CD4-positive, alpha-beta T cell treated with Interleukin-1 beta for 1 hour (primary cell): Measurements from ENCODE around the gene MAP3K20.
A peak's percentile ranks its signal among the peaks of the same experiment; 100 is the strongest.
"Not testable (repeated sequence)": the region's sequence is repeated elsewhere in the genome, so short reads cannot be mapped to it uniquely, and the experiment has no call there.

ENCODE experiments used
- DNase-seq, 2 donors: peaks; one replicate each; pipeline ENCODE4 v3.0.0-alpha.2; 2020 to 2022

Gene MAP3K20

DNA sequence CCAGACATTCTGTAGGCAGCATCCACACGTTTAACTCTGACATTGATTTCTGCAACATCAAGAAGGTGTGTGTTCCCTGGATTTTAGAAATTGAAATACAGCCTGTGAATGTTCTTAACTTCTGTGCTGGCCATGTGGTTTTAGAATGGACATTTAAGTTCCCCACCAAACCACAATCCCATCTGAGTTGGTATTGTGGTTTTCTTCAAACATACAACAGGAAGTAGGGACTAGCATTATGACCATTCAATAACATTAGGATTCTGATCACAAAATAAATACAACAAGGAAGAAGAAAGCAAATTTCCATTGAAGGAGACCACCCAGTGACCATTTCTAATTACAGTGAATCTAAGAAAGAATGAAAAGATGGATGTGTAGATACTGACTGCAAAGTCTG is 51.2 kb downstream of the MAP3K20 start:
- DNase-seq: no peak

DNA sequence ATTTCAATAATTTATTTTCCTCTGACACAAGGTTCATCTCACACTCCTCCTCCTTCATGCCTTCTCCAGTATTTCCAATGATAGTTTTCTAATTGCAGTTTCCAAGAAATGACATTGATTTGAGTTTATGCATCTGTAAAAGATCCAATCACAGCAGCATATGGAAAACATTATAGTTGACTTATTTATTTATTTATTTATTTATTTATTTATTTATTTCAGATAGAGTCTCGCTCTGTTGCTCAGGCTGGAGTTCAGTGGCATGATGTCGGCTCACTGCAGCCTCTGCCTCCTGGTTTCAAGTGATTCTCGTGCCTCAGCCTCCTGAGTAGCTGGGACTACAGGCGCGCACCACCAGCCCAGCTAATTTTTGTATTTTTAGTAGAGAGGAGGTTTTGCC is 52.5 kb downstream of the MAP3K20 start:
- not testable (repeated sequence) for DNase-seq

DNA sequence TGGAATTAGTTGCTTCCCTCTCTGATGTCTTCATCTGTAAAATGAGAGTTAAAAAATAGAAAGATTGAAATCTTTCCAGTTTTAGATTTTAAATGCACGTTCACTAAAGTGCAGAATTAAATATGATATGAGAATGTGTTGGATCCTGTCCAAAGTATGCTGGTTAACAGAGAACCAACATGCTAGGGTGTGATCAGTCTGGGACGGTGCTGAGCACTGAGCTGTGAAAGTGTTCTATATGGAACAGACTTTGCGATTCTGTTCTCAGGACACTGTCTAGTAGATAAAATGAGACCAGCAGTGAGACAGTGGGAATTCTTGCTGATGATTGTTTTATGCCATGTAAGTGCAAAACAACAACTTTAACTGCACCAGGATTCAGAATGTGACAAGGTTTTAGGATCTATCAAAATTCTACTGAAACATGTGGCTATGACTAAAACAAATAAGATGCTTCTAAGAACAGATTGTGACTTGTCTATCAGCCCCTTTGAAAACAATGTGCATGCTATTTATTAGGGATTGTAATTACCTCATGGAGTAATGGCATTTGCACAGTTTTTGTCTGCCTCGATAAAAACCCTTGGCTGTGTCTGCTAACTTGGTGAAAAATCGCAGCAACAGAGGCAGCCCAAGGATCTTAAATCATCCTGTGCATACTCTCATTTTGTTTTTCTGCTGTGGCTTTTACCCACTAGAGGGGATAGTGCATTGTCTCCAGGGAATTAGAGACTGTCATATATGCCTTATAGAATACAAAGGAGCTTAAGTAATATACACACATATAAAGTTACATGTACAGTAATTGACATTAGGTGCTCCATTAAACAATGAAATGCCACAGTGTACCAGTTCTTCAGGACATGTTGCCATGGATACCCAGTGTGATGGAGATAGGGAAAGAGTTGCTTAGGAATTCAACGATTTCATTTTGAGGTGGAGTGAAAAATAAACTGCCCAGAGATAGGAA is 55.1 kb downstream of the MAP3K20 start:
- DNase-seq: no peak

DNA sequence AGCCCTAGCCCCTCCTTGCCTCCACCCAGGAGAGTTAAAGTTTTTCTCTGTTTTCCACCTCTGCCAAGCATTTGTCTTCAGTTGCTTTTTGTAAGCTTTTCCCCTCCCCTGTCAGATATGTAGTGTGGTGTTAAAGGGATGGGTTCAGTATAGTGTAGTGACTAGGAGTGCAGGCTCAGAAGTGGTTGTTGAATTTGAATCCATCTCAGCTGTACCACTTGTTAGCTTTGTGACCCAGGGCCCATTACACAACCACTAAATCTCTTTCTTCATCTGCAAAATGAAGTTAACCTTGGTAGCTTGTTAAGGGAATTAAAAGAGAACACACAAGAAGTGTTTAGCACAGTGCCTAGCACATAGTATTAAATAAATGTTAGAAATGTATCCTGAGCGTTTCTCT is 56.9 kb downstream of the MAP3K20 start:
- no peak for DNase-seq

DNA sequence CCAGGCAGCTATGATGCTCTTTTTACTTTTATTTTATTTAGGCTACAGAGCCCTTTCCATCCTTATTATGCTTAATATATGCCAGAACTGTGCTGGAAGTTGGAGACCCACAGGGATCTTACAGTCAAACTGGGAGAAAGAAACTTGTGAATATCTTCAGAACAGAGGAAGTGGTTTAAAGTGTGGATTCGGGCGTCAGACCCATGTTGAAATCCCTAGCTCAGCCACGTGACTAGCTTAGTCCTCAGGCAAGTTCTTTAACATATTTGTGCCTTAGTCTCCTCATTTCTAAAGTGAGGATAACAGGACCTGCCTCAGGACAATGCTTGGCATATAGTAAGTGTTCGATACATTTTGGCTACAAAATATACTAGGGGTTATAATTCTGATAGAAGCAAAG is 59.1 kb downstream of the MAP3K20 start:
- peak in 1 of 2 donors; percentile 8 for DNase-seq

DNA sequence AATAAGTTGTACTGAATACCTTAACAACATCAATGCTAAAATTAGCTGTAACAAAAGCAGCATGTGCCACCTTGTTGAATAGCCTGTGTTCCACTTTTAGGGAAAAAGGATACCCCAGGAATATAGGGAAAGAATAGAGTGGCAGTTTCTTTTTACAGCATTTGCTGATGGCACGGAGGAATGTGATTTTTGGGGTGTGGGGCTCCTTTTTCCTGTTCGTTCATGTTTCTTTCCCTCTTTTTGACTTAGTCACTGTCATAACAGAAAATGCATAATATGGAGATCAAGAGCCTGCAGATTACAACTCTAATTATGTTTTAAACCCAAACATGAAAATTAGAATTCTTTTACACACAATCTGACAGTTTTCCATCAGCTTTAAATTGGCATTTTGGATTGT is 60.4 kb downstream of the MAP3K20 start:
- DNase-seq: no peak

DNA sequence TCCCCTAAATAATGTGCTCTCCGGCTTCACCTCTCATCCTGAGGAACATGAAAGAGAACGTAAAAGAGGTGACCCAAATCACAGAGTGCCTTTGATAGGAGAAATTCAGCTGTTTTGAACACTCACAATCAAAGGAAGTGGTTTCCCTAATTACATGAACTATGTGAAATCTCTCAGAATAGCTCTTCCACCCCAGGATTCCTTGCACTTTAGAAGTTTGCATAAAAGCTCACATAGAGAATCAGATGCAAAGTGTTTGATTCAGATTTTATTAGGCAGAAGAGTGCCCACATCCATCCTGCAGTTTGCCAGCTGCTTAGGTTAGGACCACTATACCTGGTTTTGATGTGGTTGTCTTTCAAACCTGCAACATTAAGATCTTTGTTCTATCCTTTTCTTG is 61.0 kb downstream of the MAP3K20 start:
- no peak for DNase-seq

DNA sequence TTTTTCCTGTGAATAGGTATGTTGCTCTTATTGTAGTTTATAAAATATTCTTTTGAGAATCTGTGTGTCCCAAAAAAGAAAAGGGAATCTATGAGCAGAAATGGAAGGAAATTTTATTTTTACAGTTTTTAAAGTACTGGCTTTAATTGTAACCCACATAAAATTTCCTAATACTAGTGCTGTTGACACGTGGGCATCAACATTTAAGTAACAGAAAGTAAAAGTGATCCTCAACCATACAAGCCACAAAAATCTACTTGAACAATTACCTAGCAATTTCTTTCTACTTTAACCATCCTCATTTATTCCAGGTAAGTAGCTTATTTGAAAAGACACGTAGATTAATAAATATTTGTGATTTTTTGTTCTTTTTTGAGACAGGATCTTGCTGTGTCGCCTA is 62.0 kb downstream of the MAP3K20 start:
- no peak for DNase-seq

DNA sequence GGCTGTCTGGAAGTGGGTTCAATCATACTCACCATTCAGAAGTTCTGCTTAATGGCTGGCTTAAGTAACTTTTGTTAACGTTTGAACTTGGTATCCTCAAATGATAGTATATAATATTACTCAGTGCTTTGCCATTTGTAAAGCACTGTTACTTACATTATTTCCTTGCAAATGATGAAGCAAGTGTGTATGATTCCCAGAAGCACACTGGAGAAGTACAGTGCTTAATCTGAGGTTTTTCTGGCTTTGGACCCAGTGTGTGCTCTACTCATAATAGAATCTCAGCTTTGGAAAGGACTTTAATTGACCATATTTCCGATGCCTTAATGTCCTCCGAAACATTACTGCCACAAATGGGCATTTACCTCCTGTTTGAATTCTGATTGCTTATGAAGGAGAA is 63.3 kb downstream of the MAP3K20 start:
- DNase-seq: no peak

DNA sequence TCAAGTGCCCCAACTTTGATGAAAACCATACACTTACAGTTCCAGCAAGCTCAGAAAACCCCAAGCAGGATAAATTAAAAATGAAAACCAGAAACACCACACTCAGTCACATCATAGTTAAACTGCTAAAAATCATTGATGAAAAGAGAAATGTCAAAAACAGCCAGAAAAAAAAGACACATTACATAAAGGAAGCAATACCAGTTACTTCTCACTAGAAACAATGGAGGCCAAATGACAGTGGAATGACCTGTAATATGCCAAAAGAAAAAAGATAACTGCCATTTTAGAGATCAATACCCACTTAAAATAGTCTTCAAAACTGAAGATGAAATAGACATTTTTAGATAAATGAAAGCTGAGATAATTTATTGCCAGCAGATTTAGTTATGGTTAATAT is 66.0 kb downstream of the MAP3K20 start:
- no peak for DNase-seq

DNA sequence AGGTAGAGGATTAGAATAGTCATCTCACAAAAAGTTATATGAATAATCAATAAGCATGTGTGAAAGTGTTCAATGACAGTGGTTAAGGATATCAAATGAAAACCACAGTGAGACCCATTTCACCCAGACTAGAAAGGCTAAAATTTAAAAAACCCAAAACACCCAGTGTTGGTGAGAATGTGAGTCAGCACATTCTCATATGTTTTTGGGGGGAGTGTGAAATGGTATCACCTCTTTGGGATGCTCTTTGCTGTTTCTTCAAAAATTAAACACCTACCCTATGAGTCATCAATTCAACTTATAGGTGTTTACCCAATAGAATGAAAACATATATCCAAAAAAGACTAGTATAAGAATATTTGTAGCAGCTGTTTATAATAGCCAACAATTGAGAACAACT is 69.8 kb downstream of the MAP3K20 start:
- DNase-seq: no peak

DNA sequence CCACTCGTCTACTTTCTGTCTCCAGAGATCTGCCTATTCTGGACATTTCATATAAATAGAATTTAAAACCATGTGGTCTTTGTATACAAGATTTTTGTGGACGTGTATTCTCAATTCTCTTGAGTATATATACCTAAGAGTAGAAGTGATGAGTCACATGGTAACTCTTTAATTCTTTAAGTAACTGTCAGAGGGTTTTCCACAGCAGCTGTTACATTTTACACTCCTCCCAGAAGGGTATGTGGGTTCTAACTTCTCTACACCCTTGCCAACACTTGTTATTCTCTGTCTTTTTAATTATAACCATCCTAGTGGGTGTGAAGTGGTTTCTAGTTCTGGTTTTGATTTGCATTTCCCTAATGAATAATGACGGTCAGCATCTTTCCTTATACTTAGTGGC is 70.9 kb downstream of the MAP3K20 start:
- DNase-seq: no peak

DNA sequence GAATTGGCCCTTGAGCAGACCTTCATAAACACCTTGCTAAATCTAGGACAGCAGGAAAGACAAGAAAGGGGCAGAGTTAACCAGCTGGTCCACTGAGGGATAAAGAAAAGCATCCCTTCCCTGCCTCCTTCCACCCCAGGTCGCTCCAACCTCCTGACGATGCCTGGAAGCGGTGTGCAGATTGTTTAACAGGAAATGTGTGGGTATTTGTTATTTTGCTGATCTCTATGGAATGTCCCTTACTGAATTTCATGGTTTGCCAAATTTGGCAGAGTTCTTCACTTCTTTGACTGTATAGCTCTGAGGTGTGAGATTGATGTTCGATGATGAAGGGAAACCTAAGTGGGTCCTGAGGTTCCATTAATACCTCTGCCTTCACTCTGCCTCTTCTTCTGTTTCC is 72.9 kb downstream of the MAP3K20 start:
- no peak for DNase-seq

DNA sequence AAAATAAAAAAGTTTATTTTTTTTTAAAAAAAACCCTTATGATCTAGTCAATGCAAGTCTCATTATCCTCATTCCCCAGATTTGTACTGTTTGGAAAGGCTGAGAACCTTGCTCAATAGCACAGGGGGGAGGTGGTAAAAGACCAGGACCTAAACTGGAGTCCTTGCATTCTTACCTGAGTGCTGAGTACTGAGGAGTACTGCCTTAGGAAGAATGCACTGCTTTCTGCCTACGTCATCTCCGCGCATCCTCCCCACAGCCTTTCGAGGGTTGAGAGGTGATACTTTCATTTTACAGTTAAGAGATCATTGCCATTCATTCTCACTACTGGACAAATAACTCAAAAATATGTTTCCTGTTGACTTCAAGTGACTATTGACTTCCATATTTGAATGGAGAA is 73.8 kb downstream of the MAP3K20 start:
- peak; percentile 42 to 53 for DNase-seq

DNA sequence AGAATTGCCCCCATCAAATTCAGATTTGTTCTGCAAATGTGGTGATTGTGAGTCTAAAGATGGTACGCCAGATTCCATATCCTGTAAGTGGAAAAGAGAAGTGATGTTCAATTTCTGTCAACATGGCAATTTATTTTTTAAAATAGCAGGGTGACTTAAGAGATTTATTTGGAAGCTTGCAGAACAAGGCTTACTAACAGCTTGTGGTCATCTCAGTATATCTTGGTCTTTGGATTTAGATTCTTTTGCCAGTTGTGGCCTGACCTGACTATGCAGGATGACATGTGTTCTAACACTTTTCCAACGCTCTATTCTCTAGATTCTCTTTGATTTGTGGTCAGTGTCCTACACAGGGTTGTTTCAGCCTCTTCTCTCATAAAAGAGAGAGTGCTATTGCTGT is 74.4 kb downstream of the MAP3K20 start:
- no peak for DNase-seq

DNA sequence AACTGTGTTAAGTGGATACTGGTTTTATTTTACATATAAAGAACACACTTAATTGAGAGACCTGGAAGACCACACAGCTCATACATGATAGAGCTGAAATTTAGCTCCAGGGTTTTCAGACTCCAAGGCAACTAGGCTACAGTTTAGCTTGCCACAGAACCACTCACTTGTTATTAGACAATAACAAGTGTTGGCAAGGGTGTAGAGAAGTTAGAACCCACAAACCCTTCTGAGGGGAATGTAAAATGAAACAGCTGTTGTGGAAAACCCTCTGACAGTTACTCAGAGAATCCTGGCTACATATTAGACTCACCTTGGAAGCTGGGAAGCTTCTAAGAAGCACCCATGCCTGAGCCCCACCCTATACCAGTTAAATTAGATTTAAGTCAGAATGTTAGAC is 75.3 kb downstream of the MAP3K20 start:
- no peak for DNase-seq

DNA sequence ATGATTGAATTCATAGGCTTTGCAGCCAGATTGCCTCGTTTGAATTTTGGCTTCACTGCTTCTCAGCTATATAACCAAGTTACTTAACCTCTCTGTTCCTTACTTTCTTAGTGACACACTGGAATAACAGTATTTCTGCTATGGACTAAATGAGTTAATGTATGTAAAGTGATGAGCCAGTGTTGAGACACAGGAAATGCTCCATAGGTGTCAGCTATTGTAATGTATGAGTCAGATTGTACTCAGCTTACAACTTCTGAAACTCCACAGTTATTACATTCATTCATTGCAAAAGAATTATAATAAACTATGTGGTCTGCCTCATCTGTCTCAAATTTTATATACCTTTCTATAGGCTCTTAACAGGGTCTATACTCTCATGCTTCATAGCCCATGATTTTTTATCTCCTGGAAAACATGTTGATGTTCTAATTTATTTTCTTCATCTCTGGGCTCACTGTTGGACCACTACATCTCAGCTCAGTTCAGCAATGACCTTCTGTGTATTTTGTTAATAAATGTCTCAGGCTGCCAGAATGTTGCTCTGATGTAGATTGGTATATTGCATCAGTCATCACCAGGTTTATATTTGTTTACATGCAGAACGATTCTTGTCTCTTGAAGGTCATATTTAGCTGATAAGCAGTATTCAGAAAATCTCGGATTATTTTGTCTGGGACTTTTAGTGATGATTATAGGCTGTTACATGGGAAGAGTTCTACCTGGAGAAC is 76.2 kb downstream of the MAP3K20 start:
- no peak for DNase-seq

DNA sequence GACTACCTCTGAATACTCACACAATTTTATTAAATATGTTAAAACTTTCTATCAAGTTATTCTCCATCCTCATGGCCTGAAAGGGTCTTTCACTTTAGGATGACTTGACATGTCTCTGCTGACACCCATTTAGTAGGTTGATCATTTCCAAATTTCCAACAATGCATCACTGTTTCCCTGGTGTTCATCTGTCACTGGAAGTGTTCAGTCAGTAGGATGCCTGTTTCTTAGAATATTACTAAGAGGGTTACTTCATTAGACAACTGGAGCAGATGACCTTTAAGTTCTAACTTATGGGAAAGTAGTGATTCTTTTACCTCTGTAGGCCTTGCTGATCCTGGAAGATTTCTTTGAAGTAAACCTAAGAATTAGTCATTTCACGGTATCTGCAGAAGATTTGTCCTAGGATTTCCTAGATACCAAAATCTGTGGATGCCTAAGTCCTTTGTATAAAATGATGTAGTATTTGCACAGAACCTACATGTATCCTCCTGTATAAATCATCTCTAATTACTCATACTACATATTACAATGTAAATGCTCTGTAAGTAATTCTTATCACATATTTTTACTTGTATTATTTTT is 77.7 kb downstream of the MAP3K20 start:
- DNase-seq: no peak

DNA sequence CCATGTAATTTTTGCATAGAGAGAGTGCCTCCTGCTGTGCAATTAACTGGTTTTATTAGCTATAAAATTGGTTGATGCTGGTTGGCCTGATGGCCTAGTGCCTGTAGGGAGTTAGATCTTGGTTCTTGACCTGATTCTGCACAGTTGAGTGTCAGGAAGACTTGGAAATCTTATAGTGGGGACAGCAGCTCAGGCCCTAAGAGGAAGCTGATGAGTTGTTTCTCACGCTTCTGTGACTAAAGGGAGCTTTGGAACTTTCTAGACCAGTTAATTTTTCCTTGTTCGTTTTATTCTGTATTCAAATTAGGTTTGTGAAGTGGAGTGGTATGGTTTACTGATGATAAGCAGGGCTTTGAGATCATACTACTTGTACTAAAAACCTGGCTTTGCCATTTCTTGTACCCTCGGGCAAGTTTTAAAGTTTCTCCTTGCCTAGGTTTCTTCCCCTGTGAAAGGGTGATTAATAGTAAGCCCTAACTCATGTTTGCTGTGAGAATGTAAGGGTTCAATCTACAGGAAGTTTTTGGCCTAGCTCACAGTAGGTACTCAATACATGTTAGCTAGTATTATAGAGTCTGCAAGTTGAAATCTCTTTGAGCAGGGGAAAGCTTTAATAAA is 82.1 kb downstream of the MAP3K20 start:
- DNase-seq: no peak

DNA sequence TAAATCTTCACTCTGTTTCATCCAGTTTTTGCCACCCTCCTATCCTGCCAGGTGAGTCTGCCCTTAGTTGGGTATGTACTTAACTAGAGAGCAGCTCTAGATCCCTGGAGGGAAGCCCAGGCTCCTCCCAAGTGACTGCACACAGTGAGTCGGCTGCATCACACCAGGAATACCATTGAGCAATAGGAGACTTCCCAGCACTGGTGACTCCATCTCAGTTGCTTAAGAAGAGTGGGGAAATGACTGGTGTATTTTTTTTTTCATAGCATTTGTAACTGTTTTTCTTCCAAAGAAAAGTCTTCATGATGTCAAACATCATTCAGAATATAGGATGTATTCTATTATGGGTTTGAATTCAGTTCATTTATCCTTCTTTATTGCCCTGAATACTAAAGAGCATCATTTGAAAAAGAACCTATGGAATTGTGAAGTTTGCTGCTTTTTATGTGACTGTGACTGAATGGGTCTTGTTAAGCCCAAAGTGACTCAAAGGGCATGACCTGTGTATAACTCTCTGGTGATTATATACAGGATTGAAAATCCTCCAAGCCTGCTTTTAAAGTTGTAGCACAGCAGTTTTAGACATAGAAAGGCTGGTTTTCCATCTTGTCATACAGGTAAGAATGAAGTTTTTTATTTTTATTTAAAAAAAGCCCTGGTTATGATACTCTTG is 84.3 kb downstream of the MAP3K20 start:
- DNase-seq: peak in 1 of 2 donors; percentile 58

DNA sequence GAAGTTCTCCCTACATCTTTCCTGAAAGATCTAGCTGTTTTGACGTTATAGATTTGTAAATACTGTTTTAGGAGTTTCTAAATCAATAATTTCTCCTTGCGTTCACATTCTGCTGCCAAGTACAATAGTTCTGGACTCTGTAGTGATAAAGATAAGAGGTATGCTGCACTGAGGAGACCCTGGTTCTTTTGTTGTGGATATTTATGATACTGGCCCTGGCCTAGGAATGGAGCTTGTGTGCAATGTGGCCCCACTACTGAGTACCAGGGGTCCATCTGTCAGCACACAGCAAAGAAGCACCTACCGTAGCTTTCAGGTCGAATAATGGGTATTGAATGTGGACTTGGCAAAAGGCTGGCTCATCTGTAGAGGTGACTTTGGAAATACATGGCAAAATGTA is 85.0 kb downstream of the MAP3K20 start:
- no peak for DNase-seq

DNA sequence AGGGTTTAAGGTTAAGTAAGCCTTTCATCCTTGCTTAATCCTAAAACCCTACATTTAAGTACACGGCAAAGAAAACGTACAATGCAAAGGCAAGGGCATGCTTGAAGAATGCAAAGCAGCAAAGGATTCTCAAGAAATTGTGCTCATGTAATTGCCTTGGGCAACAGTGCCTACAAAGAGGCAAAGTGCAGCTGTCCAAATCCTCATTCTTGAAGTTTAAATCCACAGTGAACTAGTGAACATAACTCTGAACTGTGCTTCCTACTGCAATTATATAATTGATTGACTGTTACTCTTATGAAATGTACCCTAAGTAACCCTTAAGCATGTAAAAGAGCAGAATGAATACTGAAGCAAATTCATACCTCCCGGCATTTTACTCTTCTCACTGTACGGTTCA is 85.4 kb downstream of the MAP3K20 start:
- DNase-seq: no peak

DNA sequence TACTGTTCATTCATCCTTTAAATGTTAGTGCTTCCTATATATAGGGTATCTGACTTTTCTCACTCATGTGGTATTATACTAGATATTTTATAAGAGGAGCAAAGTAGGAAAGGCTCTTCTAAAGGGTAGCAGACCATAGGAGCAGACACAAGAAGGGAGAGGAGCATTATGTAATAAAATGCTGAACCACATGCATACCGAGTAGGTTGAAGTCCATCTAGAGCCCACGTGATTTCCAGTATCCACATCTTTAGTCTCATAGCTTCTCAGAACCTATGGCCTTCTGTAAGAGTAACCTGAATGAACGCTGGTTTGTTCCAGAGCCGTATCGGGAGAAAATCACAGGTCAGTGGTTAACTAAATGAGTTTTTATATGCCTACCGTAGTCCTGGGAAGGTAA is 85.9 kb downstream of the MAP3K20 start:
- DNase-seq: no peak
